ENCODE measurements around the gene SIGLEC14. TPM values are rescaled to one million over a fixed set of nuclear protein-coding genes. Genes with fewer than 3 reads are reported as not detected.
"Not testable (repeated sequence)": the region's sequence is repeated elsewhere in the genome, so short reads cannot be mapped to it uniquely, and the experiment has no call there.

SIGLEC14 gene
- total RNA-seq, result not detected

- H3K4me1 Mint-ChIP-seq (ENCODE audit: low read depth); H3K27ac Mint-ChIP-seq; H3K36me3 Mint-ChIP-seq; POLR2A ChIA-PET; H3K4me3 Mint-ChIP-seq; H3K9me3 Mint-ChIP-seq; DNase-seq; intact Hi-C loops (cut with micrococcal nuclease): not testable (repeated sequence)
- CTCF ChIA-PET, result interaction anchor here (1.2 kb wide), 1 partner anchor 225 kb away, joined by 3 read pairs; no protein-coding TSS in a partner anchor
- peaks cover 22% of the 10 kb centered on the region for H3K27me3 Mint-ChIP-seq
Observed at GRCh38 chr19:51646730-51647129, at the start of gene SIGLEC14. SIGLEC14 (minus strand) TSS chr19:51646825; CDS start chr19:51646759, 66 bp downstream.

- intact Hi-C loops (cut with micrococcal nuclease), result no loop called here
- Mint-ChIP-seq H3K27me3 (no peaks in the 10 kb centered on the region), H3K4me1 (ENCODE audit: low read depth) (peaks cover 8% of the 10 kb centered on the region), H3K36me3 (no peaks in the 10 kb centered on the region), H3K9me3 (no peaks in the 10 kb centered on the region), H3K4me3 (no peak overlapping the region), H3K27ac (no peak overlapping the region)
- CTCF ChIA-PET, result interaction anchor here (2.5 kb wide), 1 partner anchor 8 kb away, joined by 9 read pairs; no protein-coding TSS in a partner anchor
- POLR2A ChIA-PET, result no interaction called here
- DNase-seq, result no peak
Observed at GRCh38 chr19:51695702-51696315, 49.2 kb upstream of the SIGLEC14 start.

GRCh38 chr19:51695088-51695487 lies 48.5 kb upstream of the SIGLEC14 start:
- no peak for DNase-seq
- Mint-ChIP-seq H3K36me3 (no peaks in the 10 kb centered on the region), H3K27me3 (no peaks in the 10 kb centered on the region), H3K4me3 (no peak overlapping the region), H3K27ac (no peak overlapping the region), H3K4me1 (ENCODE audit: low read depth) (peaks cover 8% of the 10 kb centered on the region), H3K9me3 (no peaks in the 10 kb centered on the region)
- ChIA-PET CTCF (interaction anchor here (2.5 kb wide), 1 partner anchor 9 kb away, joined by 9 read pairs; no protein-coding TSS in a partner anchor), POLR2A (no interaction called here)
- intact Hi-C loops (cut with micrococcal nuclease), result no loop called here

GRCh38 chr19:51694318-51695085 lies 47.9 kb upstream of the SIGLEC14 start:
- Mint-ChIP-seq H3K27me3 (no peaks in the 10 kb centered on the region), H3K9me3 (no peaks in the 10 kb centered on the region), H3K27ac (no peak overlapping the region), H3K4me3 (no peak overlapping the region), H3K4me1 (ENCODE audit: low read depth) (peaks cover 8% of the 10 kb centered on the region), H3K36me3 (no peaks in the 10 kb centered on the region)
- POLR2A ChIA-PET, result no interaction called here
- CTCF ChIA-PET, result interaction anchor here (2.5 kb wide), 1 partner anchor 9 kb away, joined by 9 read pairs; no protein-coding TSS in a partner anchor
- DNase-seq, result no peak
- intact Hi-C loops (cut with micrococcal nuclease), result no loop called here

- Mint-ChIP-seq H3K9me3 (no peaks in the 10 kb centered on the region), H3K27me3 (no peaks in the 10 kb centered on the region), H3K36me3 (no peaks in the 10 kb centered on the region), H3K4me1 (ENCODE audit: low read depth) (peaks cover 8% of the 10 kb centered on the region), H3K27ac (no peak overlapping the region), H3K4me3 (no peak overlapping the region)
- ChIA-PET POLR2A (no interaction called here), CTCF (interaction anchor here (2.5 kb wide), 1 partner anchor 10 kb away, joined by 9 read pairs; no protein-coding TSS in a partner anchor)
- no peak for DNase-seq
- intact Hi-C loops (cut with micrococcal nuclease), result no loop called here
Observed at GRCh38 chr19:51693819-51694218, 47.2 kb upstream of the SIGLEC14 start.

- ChIA-PET CTCF (no interaction called here), POLR2A (no interaction called here)
- H3K4me3 Mint-ChIP-seq, result no peak within 1 kb of the TSS
- H3K36me3 Mint-ChIP-seq, result no peaks in the 10 kb centered on the region
- H3K27ac Mint-ChIP-seq, result no peak within 1 kb of the TSS
- H3K4me1 Mint-ChIP-seq (ENCODE audit: low read depth), result peaks cover 11% of the 10 kb centered on the region
- H3K9me3 Mint-ChIP-seq, result no peaks in the 10 kb centered on the region
- H3K27me3 Mint-ChIP-seq, result no peaks in the 10 kb centered on the region
- no peak for DNase-seq
- intact Hi-C loops (cut with micrococcal nuclease), result no loop called here
Observed at GRCh38 chr19:51693260-51693659, 46.6 kb upstream of the SIGLEC14 start, which contains the start of gene SPACA6. SPACA6 (plus strand) TSS chr19:51693330; CDS start chr19:51693527, 197 bp downstream.

- peaks cover 11% of the 10 kb centered on the region for H3K4me1 Mint-ChIP-seq (ENCODE audit: low read depth)
- no peak for DNase-seq
- ChIA-PET POLR2A (no interaction called here), CTCF (no interaction called here)
- intact Hi-C loops (cut with micrococcal nuclease), result no loop called here
- H3K9me3 Mint-ChIP-seq, result no peaks in the 10 kb centered on the region
- no peaks in the 10 kb centered on the region for H3K27me3 Mint-ChIP-seq
- H3K36me3 Mint-ChIP-seq, result no peaks in the 10 kb centered on the region
- no peak overlapping the region for H3K27ac Mint-ChIP-seq
- no peak overlapping the region for H3K4me3 Mint-ChIP-seq
Observed at GRCh38 chr19:51692468-51692867, 45.8 kb upstream of the SIGLEC14 start.

GRCh38 chr19:51691584-51692428 lies 45.2 kb upstream of the SIGLEC14 start:
- Mint-ChIP-seq H3K4me1 (ENCODE audit: low read depth) (peaks cover 11% of the 10 kb centered on the region), H3K4me3 (peak overlapping the region; percentile 61), H3K9me3 (no peaks in the 10 kb centered on the region), H3K27ac (peak overlapping the region; percentile 64), H3K36me3 (no peaks in the 10 kb centered on the region), H3K27me3 (no peaks in the 10 kb centered on the region)
- DNase-seq, result no peak
- ChIA-PET POLR2A (no interaction called here), CTCF (no interaction called here)
- intact Hi-C loops (cut with micrococcal nuclease), result no loop called here

GRCh38 chr19:51691074-51691583 lies 44.5 kb upstream of the SIGLEC14 start:
- POLR2A ChIA-PET, result interaction anchor here (1.5 kb wide), 1 partner anchor 12 kb away, joined by 6 read pairs; no protein-coding TSS in a partner anchor
- no peaks in the 10 kb centered on the region for H3K27me3 Mint-ChIP-seq
- CTCF ChIA-PET, result no interaction called here
- H3K4me3 Mint-ChIP-seq, result peak overlapping the region; percentile 61
- H3K4me1 Mint-ChIP-seq (ENCODE audit: low read depth), result peaks cover 11% of the 10 kb centered on the region
- no peak for DNase-seq
- H3K27ac Mint-ChIP-seq, result peak overlapping the region; percentile 64
- H3K36me3 Mint-ChIP-seq, result no peaks in the 10 kb centered on the region
- peaks cover 3% of the 10 kb centered on the region for H3K9me3 Mint-ChIP-seq
- intact Hi-C loops (cut with micrococcal nuclease), result no loop called here

- peak; percentile 86 for DNase-seq
- peak overlapping the region; percentile 91 for H3K4me3 Mint-ChIP-seq
- ChIA-PET CTCF (no interaction called here), POLR2A (interaction anchor here (1.5 kb wide), 1 partner anchor 13 kb away, joined by 6 read pairs; no protein-coding TSS in a partner anchor)
- H3K4me1 Mint-ChIP-seq (ENCODE audit: low read depth), result peaks cover 11% of the 10 kb centered on the region
- peak overlapping the region; percentile 92 for H3K27ac Mint-ChIP-seq
- H3K27me3 Mint-ChIP-seq, result no peaks in the 10 kb centered on the region
- no peaks in the 10 kb centered on the region for H3K36me3 Mint-ChIP-seq
- peaks cover 7% of the 10 kb centered on the region for H3K9me3 Mint-ChIP-seq
- intact Hi-C loops (cut with micrococcal nuclease), result loop anchor here (1.0 kb wide), 1 partner anchor 14 kb away; no protein-coding TSS in a partner anchor
Observed at GRCh38 chr19:51690454-51691073, 43.9 kb upstream of the SIGLEC14 start.

- POLR2A ChIA-PET, result interaction anchor here (1.5 kb wide), 1 partner anchor 13 kb away, joined by 6 read pairs; no protein-coding TSS in a partner anchor
- Mint-ChIP-seq H3K27ac (peak overlapping the region; percentile 92), H3K4me1 (ENCODE audit: low read depth) (peaks cover 11% of the 10 kb centered on the region), H3K9me3 (peaks cover 10% of the 10 kb centered on the region), H3K36me3 (no peaks in the 10 kb centered on the region), H3K27me3 (no peaks in the 10 kb centered on the region), H3K4me3 (peak overlapping the region; percentile 91)
- DNase-seq, result no peak
- intact Hi-C loops (cut with micrococcal nuclease), result loop anchor here (1.0 to 2.0 kb wide), 2 partner anchors 14 to 21 kb away; no protein-coding TSS in a partner anchor
- CTCF ChIA-PET, result interaction anchor here (1.4 kb wide), 1 partner anchor 13 kb away, joined by 4 read pairs; no protein-coding TSS in a partner anchor
Observed at GRCh38 chr19:51689751-51690453, 43.3 kb upstream of the SIGLEC14 start.

Measured in activated CD4-positive, alpha-beta memory T cell treated with anti-CD3 and anti-CD28 coated beads for 36 hours (primary cell).